ENCODE results near the gene LYRM4.

Gene LYRM4

GRCh38 chr6:5292154-5292553, 31.4 kb upstream of the LYRM4 start:
- no peaks in the 10 kb centered on the region for H3K9me3 ChIP-seq (ENCODE audit: control insufficient read depth, insufficient read depth, low read depth, low read length)
- no peak overlapping the region for H3K27ac ChIP-seq (ENCODE audit: extremely low read depth, low read depth, low read length)
- peaks cover 12% of the 10 kb centered on the region for H3K4me1 ChIP-seq (ENCODE audit: control insufficient read depth, insufficient read depth, low read length)
- ChIA-PET POLR2A (no interaction called here), CTCF (interaction anchor here (0.6 to 4.0 kb wide), 4 partner anchors 8 to 1412 kb away, joined by 3 to 12 read pairs (median 4); no protein-coding TSS in a partner anchor)
- H3K4me3 ChIP-seq (ENCODE audit: low read depth, low read length), result no peak overlapping the region
- TF ChIP-seq GLI4 (tag by site-specific recombination; IDR thresholded peaks at IDR 0.05) (no peak), ZNF623 (tag by site-specific recombination; IDR thresholded peaks at IDR 0.05) (no peak), SCRT2 (tag by site-specific recombination; IDR thresholded peaks at IDR 0.05) (no peak), FEZF1 (tag by site-specific recombination; IDR thresholded peaks at IDR 0.05) (no peak), EGR2 (tag by site-specific recombination; IDR thresholded peaks at IDR 0.05; ENCODE audit: low read depth) (no peak), ZNF394 (tag by site-specific recombination; IDR thresholded peaks at IDR 0.05; ENCODE audit: borderline replicate concordance) (no peak), ZEB2 (tag by site-specific recombination; IDR thresholded peaks at IDR 0.05) (no peak), ZNF114 (tag by site-specific recombination; IDR thresholded peaks at IDR 0.05) (no peak), ZNF555 (tag by site-specific recombination; conservative IDR thresholded peaks at IDR 0.05) (no peak), IKZF3 (tag by site-specific recombination; IDR thresholded peaks at IDR 0.05) (no peak), ZNF112 (tag by site-specific recombination; IDR thresholded peaks at IDR 0.05) (no peak)
- no peaks in the 10 kb centered on the region for H3K36me3 ChIP-seq (ENCODE audit: control insufficient read depth in 2 of 2, insufficient read depth in 1 of 2, low read length in 2 of 2)

GRCh38 chr6:5290500-5290899, 29.8 kb upstream of the LYRM4 start:
- POLR2A ChIA-PET, result interaction anchor here (0.7 kb wide), 1 partner anchor 30 kb away, joined by 3 read pairs; the partner anchor contains the start of gene LYRM4
- CTCF ChIA-PET, result interaction anchor here (0.6 to 4.0 kb wide), 3 partner anchors 13 to 151 kb away, joined by 3 to 12 read pairs (median 3); no protein-coding TSS in a partner anchor
- H3K9me3 ChIP-seq (ENCODE audit: control insufficient read depth, insufficient read depth, low read depth, low read length), result no peaks in the 10 kb centered on the region
- no peak overlapping the region for H3K4me3 ChIP-seq (ENCODE audit: low read depth, low read length)
- H3K27ac ChIP-seq (ENCODE audit: extremely low read depth, low read depth, low read length), result no peak overlapping the region
- H3K36me3 ChIP-seq (ENCODE audit: control insufficient read depth in 2 of 2, insufficient read depth in 1 of 2, low read length in 2 of 2), result no peaks in the 10 kb centered on the region
- H3K4me1 ChIP-seq (ENCODE audit: control insufficient read depth, insufficient read depth, low read length), result peaks cover 11% of the 10 kb centered on the region
- no peak for TF ChIP-seq ZNF488 (tag by site-specific recombination; IDR thresholded peaks at IDR 0.05)
- no peak for TF ChIP-seq ZNF658 (tag by site-specific recombination; IDR thresholded peaks at IDR 0.05)
- no peak for TF ChIP-seq ZNF324 (tag by site-specific recombination; IDR thresholded peaks at IDR 0.05)
- no peak for TF ChIP-seq ZNF433 (tag by site-specific recombination; IDR thresholded peaks at IDR 0.05; ENCODE audit: low read depth)
- TF ChIP-seq ZNF280C (tag by site-specific recombination; IDR thresholded peaks at IDR 0.05), result no peak
- TF ChIP-seq KLF7 (tag by site-specific recombination; IDR thresholded peaks at IDR 0.05; ENCODE audit: borderline replicate concordance), result no peak
- no peak for TF ChIP-seq SP2 (tag by site-specific recombination; IDR thresholded peaks at IDR 0.05)
- no peak for TF ChIP-seq ZNF600 (tag by site-specific recombination; IDR thresholded peaks at IDR 0.05)
- no peak for TF ChIP-seq ZNF561 (tag by site-specific recombination; IDR thresholded peaks at IDR 0.05; ENCODE audit: borderline replicate concordance)
- no peak for TF ChIP-seq ZNF404 (tag by site-specific recombination; IDR thresholded peaks at IDR 0.05)
- TF ChIP-seq IKZF3 (tag by site-specific recombination; IDR thresholded peaks at IDR 0.05), result no peak
- no peak for TF ChIP-seq ZNF18 (tag by site-specific recombination; IDR thresholded peaks at IDR 0.05)
- no peak for TF ChIP-seq ZNF311 (tag by site-specific recombination; IDR thresholded peaks at IDR 0.05; ENCODE audit: borderline replicate concordance)
- TF ChIP-seq ZNF837 (tag by site-specific recombination; IDR thresholded peaks at IDR 0.05), result no peak
- TF ChIP-seq ZFP69B (tag by site-specific recombination; IDR thresholded peaks at IDR 0.05), result no peak
- TF ChIP-seq ZNF138 (tag by site-specific recombination; IDR thresholded peaks at IDR 0.05; ENCODE audit: borderline replicate concordance), result no peak
- TF ChIP-seq ZSCAN16 (tag by site-specific recombination; IDR thresholded peaks at IDR 0.05), result no peak

All from HEK293 (cell line).